Mesenchymal stem cell (in vitro differentiated cells and primary cell): ENCODE data around the gene CRADD.

Experiments used
- DNase-seq: peaks from one replicate; pipeline ENCODE4 v3.0.0-alpha.2; 2013
- H2AFZ ChIP-seq: one replicate; pipeline ENCODE4 v1.6.1; 2013; ENCODE audit warnings: low read depth, mild to moderate bottlenecking, control low read depth, inconsistent platforms, low read length, moderate library complexity
- H2AK5ac ChIP-seq: 2 replicates; pipeline ENCODE4 v1.6.1; 2013; ENCODE audit warnings: low read length, moderate library complexity, mild to moderate bottlenecking, inconsistent platforms; ENCODE audit not compliant: severe bottlenecking
- H2BK120ac ChIP-seq: one replicate; pipeline ENCODE4 v1.6.1; 2013; ENCODE audit warnings: low read depth, mild to moderate bottlenecking, inconsistent platforms, low read length, moderate library complexity
- H2BK12ac ChIP-seq, 2 experiments: one replicate each; pipeline ENCODE4 v1.6.1; 2013; ENCODE audit warnings: inconsistent platforms in 2 of 2, low read length in 2 of 2, mild to moderate bottlenecking in 2 of 2, moderate library complexity in 2 of 2, control low read depth in 1 of 2
- H2BK15ac ChIP-seq: one replicate; pipeline ENCODE4 v1.6.1; 2013; ENCODE audit warnings: mild to moderate bottlenecking, low read depth, inconsistent platforms; ENCODE audit not compliant: poor library complexity, severe bottlenecking
- H2BK5ac ChIP-seq: 2 replicates; pipeline ENCODE4 v1.6.1; 2013; ENCODE audit warnings: low read depth, mild to moderate bottlenecking, low read length, control low read depth, inconsistent platforms; ENCODE audit not compliant: poor library complexity, severe bottlenecking
- H3K14ac ChIP-seq, 2 experiments: one replicate each; pipeline ENCODE4 v1.6.1; 2013; ENCODE audit warnings: inconsistent platforms in 2 of 2, low read length in 2 of 2, control low read depth in 1 of 2, mild to moderate bottlenecking in 1 of 2, moderate library complexity in 1 of 2
- H3K18ac ChIP-seq, 2 experiments: one replicate each; pipeline ENCODE4 v1.6.1; 2013; ENCODE audit warnings: inconsistent platforms in 2 of 2, low read length in 2 of 2, control low read depth in 1 of 2, low read depth in 1 of 2, mild to moderate bottlenecking in 1 of 2
- H3K23ac ChIP-seq, 2 experiments: one replicate each; pipeline ENCODE4 v1.6.1; 2013; ENCODE audit warnings: inconsistent platforms in 2 of 2, low read length in 2 of 2, mild to moderate bottlenecking in 2 of 2, moderate library complexity in 2 of 2, control low read depth in 1 of 2
- H3K27ac ChIP-seq: 2 replicates; pipeline ENCODE4 v1.5.1; 2013; ENCODE audit warnings: mild to moderate bottlenecking, moderate library complexity, low read length, control low read depth, inconsistent platforms; ENCODE audit not compliant: poor library complexity, severe bottlenecking
- H3K27me3 ChIP-seq, 2 experiments: 2 replicates each; pipeline versions ENCODE4 v1.6.1 to v1.7.0; 2013; ENCODE audit warnings: low read length in 2 of 2, mild to moderate bottlenecking in 2 of 2, moderate library complexity in 2 of 2, control low read depth in 1 of 2, inconsistent platforms in 1 of 2; ENCODE audit not compliant: control insufficient read depth in 1 of 2, insufficient read depth in 1 of 2
- H3K36me3 ChIP-seq, 2 experiments: 2 replicates each; pipeline versions ENCODE4 v1.6.1 to v1.7.0; 2013; ENCODE audit warnings: low read length in 2 of 2, control low read depth in 1 of 2, inconsistent platforms in 1 of 2, low read depth in 1 of 2, mild to moderate bottlenecking in 1 of 2; ENCODE audit not compliant: insufficient read depth in 2 of 2, control insufficient read depth in 1 of 2
- H3K4ac ChIP-seq, 2 experiments: one replicate each; pipeline ENCODE4 v1.6.1; 2013; ENCODE audit warnings: inconsistent platforms in 2 of 2, low read length in 2 of 2, mild to moderate bottlenecking in 2 of 2, moderate library complexity in 2 of 2, control low read depth in 1 of 2, low read depth in 1 of 2
- H3K4me1 ChIP-seq: 2 replicates; pipeline ENCODE4 v1.6.1; 2013; ENCODE audit warnings: low read depth, low read length, control low read depth; ENCODE audit not compliant: control insufficient read depth, insufficient read depth
- H3K4me2 ChIP-seq: 2 replicates; pipeline ENCODE4 v1.6.1; 2013; ENCODE audit warnings: low read length, mild to moderate bottlenecking, inconsistent platforms; ENCODE audit not compliant: poor library complexity, severe bottlenecking
- H3K4me3 ChIP-seq, 2 experiments: 2 replicates each; pipeline versions ENCODE4 v1.5.1 to v1.7.0; 2013; ENCODE audit warnings: low read length in 2 of 2, mild to moderate bottlenecking in 2 of 2, control low read depth in 1 of 2, low read depth in 1 of 2; ENCODE audit not compliant: insufficient read depth in 1 of 2
- H3K79me1 ChIP-seq: replicated peaks from 2 replicates; pipeline ENCODE4 v1.6.1; 2013; ENCODE audit warnings: mild to moderate bottlenecking, control low read depth, low read length, inconsistent platforms; ENCODE audit not compliant: poor library complexity, severe bottlenecking
- H3K9ac ChIP-seq: 2 replicates; pipeline ENCODE4 v1.7.0; 2013; ENCODE audit warnings: mild to moderate bottlenecking, low read length, moderate library complexity
- H3K9me3 ChIP-seq: 2 replicates; pipeline ENCODE4 v1.7.0; 2013; ENCODE audit warnings: mild to moderate bottlenecking, low read length; ENCODE audit not compliant: control insufficient read depth
- H4K8ac ChIP-seq: one replicate; pipeline ENCODE4 v1.6.1; 2013; ENCODE audit warnings: inconsistent platforms, mild to moderate bottlenecking, low read length, moderate library complexity
- H4K91ac ChIP-seq: one replicate; pipeline ENCODE4 v1.6.1; 2013; ENCODE audit warnings: mild to moderate bottlenecking, low read length, inconsistent platforms
- WGBS: methylation state at CpG from one replicate; pipeline ENCODE4 v1.1.7; 2013; ENCODE audit warnings: mixed read lengths; 5-methylcytosine and 5-hydroxymethylcytosine counted together

CRADD gene

DNA sequence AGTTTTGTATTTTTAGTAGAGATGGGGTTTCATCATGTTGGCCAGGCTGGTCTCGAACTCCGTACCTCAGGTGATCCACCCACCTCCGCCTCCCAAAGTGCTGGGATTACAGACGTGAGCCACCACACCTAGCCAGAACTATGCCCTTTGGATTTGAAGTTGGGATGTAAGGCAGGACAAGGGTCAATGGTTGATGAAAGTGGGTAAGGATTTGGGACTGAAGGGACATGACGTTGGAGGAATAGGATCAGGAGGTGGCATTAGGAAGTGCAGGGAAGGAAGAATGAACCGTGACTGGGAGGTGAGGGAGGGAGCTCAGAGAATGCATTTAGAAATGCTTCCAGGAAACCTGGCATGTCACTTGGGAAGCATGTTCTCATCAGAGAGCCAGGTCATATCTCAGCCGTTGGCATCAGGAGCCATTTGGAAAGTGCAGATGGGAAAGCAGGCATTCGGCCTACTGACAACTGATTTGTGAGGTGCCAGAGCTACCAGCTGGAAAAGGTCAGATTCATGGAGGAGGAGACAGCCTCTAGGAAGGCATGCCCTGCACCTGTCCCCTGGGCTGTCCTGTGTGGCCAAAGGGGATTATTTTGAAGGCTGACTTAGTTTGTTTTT lies 2.2 kb downstream of the CRADD start:
- WGBS, result 95% methylated on average over 8 of the region's 8 CpGs
- no peak overlapping the region for H3K27ac ChIP-seq

DNA sequence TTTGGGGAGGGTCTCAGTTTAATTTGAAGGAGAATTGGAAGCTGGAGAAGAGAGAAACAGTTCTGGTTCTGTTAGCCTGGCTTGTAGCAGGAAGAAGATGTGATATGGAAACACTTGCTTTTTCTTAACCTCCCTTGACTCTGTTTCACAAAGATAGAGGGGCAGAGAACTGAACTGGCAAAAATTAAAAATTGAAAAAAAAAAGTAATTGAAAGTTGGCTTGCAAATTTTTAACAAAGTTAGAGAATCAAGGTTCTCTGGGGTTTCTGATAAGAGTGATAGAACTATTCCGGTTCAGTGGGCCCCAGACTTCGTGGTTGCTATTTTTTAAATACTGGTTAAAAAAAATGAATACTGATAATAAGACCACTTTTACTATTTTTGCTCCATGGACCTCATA lies 2.8 kb downstream of the CRADD start:
- no peaks in the 10 kb centered on the region for H3K27me3 ChIP-seq
- WGBS, result no CpG with 5 or more reads among the region's 2 CpGs
- H2AK5ac ChIP-seq, result no peak overlapping the region
- no peaks in the 10 kb centered on the region for H3K9me3 ChIP-seq
- H2BK120ac ChIP-seq, result no peak overlapping the region
- H3K9ac ChIP-seq, result no peak overlapping the region
- no peak overlapping the region for H3K4me3 ChIP-seq
- H2BK12ac ChIP-seq, result no peak overlapping the region
- peaks cover 0 to 5% of the 10 kb centered on the region in 2 experiments for H3K36me3 ChIP-seq
- no peak overlapping the region for H4K91ac ChIP-seq
- no peak overlapping the region for H4K8ac ChIP-seq
- no peak overlapping the region for H3K18ac ChIP-seq
- no peak overlapping the region for H3K14ac ChIP-seq
- peaks cover 13% of the 10 kb centered on the region for H3K79me1 ChIP-seq
- H3K23ac ChIP-seq, result no peak overlapping the region
- H2AFZ ChIP-seq, result no peak overlapping the region
- no peak for DNase-seq
- H3K4me2 ChIP-seq, result no peak overlapping the region
- no peak overlapping the region for H3K27ac ChIP-seq
- no peak overlapping the region for H2BK5ac ChIP-seq
- H3K4ac ChIP-seq, result no peak overlapping the region
- H2BK15ac ChIP-seq, result no peak overlapping the region
- H3K4me1 ChIP-seq, result peaks cover 13% of the 10 kb centered on the region

More for the DNA sequence above, 2.2 kb downstream of the CRADD start:
- H2AK5ac ChIP-seq, result no peak overlapping the region
- no peaks in the 10 kb centered on the region for H3K27me3 ChIP-seq
- H3K79me1 ChIP-seq, result peaks cover 13% of the 10 kb centered on the region
- no peak overlapping the region for H4K91ac ChIP-seq
- no peak overlapping the region for H3K23ac ChIP-seq
- no peak overlapping the region for H3K9ac ChIP-seq
- H4K8ac ChIP-seq, result no peak overlapping the region
- no peak overlapping the region for H2BK15ac ChIP-seq
- no peak overlapping the region for H2BK12ac ChIP-seq
- H2AFZ ChIP-seq, result no peak overlapping the region
- H3K36me3 ChIP-seq, result peaks cover 0 to 5% of the 10 kb centered on the region in 2 experiments
- no peak overlapping the region for H2BK120ac ChIP-seq
- DNase-seq, result no peak
- no peak overlapping the region for H3K14ac ChIP-seq
- no peaks in the 10 kb centered on the region for H3K9me3 ChIP-seq
- no peak overlapping the region for H3K4me3 ChIP-seq
- H3K18ac ChIP-seq, result no peak overlapping the region
- H3K4ac ChIP-seq, result no peak overlapping the region
- H3K4me2 ChIP-seq, result no peak overlapping the region
- H2BK5ac ChIP-seq, result no peak overlapping the region
- H3K4me1 ChIP-seq, result peaks cover 10% of the 10 kb centered on the region

DNA sequence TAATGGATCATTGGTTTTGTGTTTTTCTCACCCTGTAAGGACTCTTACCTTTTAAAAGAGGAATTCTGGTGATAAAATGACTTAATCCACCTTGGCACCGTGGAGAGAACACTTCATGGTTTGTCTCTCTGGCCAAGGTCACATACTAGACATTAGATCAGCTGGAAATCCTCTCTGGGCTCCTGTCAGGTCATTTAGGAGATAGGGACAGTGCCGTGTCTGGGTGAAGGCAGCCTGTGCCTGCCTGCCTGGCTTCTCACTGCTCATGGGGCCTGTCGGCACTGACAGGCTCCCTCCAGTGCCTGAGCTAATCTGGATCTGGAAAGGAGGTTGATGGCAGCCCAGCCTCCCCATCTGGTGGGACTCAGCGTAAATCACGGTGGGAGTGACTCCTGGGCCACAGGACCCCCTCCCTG lies 5.7 kb downstream of the CRADD start:
- H3K23ac ChIP-seq, result no peak overlapping the region
- H4K91ac ChIP-seq, result no peak overlapping the region
- 55% methylated on average over 4 of the region's 5 CpGs for WGBS
- H3K14ac ChIP-seq, result no peak overlapping the region
- H3K9ac ChIP-seq, result peak overlapping the region; percentile 1
- peaks cover 13% of the 10 kb centered on the region for H3K79me1 ChIP-seq
- peaks cover 15% of the 10 kb centered on the region for H3K4me1 ChIP-seq
- peak overlapping the region in 1 of 2 experiments; percentile 29 for H2BK12ac ChIP-seq
- no peak overlapping the region for H3K4ac ChIP-seq
- peaks cover 0 to 5% of the 10 kb centered on the region in 2 experiments for H3K36me3 ChIP-seq
- H4K8ac ChIP-seq, result peak overlapping the region; percentile 19
- H3K27ac ChIP-seq, result peak overlapping the region; percentile 35
- DNase-seq, result no peak
- H3K9me3 ChIP-seq, result no peaks in the 10 kb centered on the region
- H2BK120ac ChIP-seq, result no peak overlapping the region
- peak overlapping the region; percentile 61 for H2AK5ac ChIP-seq
- H2BK15ac ChIP-seq, result no peak overlapping the region
- H2BK5ac ChIP-seq, result no peak overlapping the region
- no peak overlapping the region for H3K4me2 ChIP-seq
- no peaks in the 10 kb centered on the region for H3K27me3 ChIP-seq
- H3K4me3 ChIP-seq, result no peak overlapping the region
- H2AFZ ChIP-seq, result no peak overlapping the region
- H3K18ac ChIP-seq, result no peak overlapping the region

DNA sequence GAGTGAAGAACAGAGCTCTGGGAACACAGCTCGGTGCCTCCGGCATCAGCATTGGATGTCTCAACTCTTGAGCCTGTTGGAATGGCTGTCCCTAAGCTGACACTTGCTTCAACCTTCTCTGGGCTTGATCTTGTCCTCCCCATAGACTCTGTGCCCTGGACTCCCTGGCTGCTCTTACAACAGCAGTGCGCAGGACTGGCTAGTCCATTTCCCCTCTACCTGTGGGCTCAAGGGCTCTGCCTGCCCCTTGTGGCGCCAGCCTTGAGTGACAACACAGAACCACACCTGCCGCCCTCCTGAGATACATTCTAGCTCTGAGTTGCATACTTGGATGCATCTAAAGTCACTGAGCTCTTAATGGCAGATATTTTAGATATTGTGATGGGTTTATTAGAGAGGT lies 6.2 kb downstream of the CRADD start:
- H2AFZ ChIP-seq, result no peak overlapping the region
- no peak overlapping the region for H4K91ac ChIP-seq
- no peak overlapping the region for H3K9ac ChIP-seq
- peak overlapping the region; percentile 61 for H2AK5ac ChIP-seq
- no peak overlapping the region for H3K23ac ChIP-seq
- H3K4me3 ChIP-seq, result no peak overlapping the region
- H2BK15ac ChIP-seq, result no peak overlapping the region
- DNase-seq, result no peak
- no peak overlapping the region for H3K4me2 ChIP-seq
- H2BK12ac ChIP-seq, result no peak overlapping the region
- H3K4ac ChIP-seq, result no peak overlapping the region
- H3K36me3 ChIP-seq, result peaks cover 0 to 5% of the 10 kb centered on the region in 2 experiments
- H3K27me3 ChIP-seq, result no peaks in the 10 kb centered on the region
- H3K4me1 ChIP-seq, result peaks cover 13% of the 10 kb centered on the region
- H3K9me3 ChIP-seq, result no peaks in the 10 kb centered on the region
- H3K79me1 ChIP-seq, result peaks cover 13% of the 10 kb centered on the region
- no peak overlapping the region for H3K14ac ChIP-seq
- H2BK120ac ChIP-seq, result no peak overlapping the region
- H3K18ac ChIP-seq, result no peak overlapping the region
- H3K27ac ChIP-seq, result no peak overlapping the region
- no peak overlapping the region for H2BK5ac ChIP-seq
- no peak overlapping the region for H4K8ac ChIP-seq
- 94% methylated on average over 5 of the region's 5 CpGs for WGBS
